Stimulated activated naive CD4-positive, alpha-beta T cell treated with Interleukin-2 at 50 U/mL for 16 hours (primary cell): Measurements from ENCODE around the gene OR6N1.

Source experiments
- DNase-seq: peaks from one replicate; lab custom pipeline; 2025; lab: John Stamatoyannopoulos, UW

Gene OR6N1

DNA sequence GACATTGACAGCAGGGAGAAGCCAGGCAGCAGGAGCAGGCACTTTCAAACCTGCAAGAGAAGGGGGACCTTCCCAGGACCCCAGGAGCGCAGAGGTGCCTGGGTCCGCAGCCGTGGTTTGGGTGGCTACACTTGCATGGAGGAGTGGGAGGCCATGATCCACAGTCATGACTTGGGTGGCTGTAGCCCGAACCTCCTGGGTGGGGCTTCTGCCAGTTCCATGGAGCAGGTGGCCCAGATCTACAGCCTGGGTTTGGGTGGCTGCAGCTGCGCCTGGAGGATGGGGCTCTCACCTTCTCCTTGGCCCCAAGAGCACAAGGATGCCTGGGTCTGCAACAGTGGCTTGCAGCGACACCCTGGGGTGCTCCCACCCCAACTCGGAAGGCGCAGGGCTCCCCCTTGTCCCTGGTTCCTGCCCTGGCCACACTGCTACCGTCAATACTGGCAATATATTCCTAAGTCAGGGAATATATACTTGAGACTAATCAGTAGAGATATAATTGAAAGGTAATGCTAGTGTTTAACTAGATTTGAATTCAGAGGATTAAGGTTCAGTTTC, 19.8 kb downstream of the OR6N1 start:
- no peak for DNase-seq

DNA sequence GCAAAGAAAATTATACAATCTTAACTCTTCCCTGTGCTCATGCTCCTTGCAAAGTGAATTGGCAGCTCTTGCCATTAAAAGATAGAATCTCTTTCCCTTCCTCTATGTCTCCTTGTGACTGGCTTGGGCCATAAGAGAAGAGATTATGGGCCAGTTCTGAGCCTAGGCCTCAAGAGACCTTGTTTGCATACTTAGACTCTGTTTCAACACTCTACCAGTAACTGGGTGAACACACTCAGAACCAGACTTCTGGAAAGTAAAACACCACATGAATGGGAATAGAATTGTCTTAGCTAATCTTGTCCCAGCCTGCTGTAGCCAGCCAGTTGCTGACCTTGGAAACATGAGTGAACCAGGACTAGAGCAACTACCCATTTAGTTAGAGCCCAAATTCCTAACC, 36.1 kb downstream of the OR6N1 start:
- no peak for DNase-seq

DNA sequence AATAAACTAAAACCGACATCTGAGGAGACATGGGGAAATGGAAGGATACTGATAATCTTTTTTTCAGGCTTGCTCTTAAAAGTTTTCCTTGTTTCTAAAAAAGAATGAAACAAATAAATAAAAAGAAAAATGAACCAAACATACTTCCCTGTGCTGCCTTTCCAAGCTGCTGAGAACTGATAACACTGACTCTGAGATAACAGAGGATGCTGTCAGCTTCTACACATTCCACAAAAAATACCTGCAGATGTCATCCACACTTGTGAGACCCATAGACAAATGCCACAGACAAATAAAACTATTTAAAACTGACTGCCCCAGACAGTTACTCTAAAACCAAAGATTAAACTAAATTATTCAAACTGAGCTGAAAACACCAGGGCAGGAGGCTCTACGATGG, 39.5 kb downstream of the OR6N1 start:
- DNase-seq: no peak

DNA sequence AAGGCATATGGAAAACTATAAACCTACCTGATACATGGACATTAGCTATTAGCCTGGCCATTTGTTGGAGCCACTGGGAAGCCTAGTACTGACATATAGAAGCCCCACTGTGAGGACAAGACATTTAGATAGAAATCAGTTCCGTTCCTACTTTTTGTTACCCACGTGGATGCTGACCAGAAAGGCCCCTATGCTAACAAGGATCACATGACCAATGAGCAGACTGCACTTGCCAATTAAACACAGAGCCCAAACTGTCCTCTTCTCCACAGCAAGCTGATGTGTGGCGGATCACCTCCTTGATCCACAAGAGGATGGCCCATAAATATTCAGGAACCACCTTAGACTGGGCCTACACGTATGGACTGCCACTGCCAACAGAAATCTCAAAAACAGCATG, 40.3 kb downstream of the OR6N1 start:
- no peak for DNase-seq

DNA sequence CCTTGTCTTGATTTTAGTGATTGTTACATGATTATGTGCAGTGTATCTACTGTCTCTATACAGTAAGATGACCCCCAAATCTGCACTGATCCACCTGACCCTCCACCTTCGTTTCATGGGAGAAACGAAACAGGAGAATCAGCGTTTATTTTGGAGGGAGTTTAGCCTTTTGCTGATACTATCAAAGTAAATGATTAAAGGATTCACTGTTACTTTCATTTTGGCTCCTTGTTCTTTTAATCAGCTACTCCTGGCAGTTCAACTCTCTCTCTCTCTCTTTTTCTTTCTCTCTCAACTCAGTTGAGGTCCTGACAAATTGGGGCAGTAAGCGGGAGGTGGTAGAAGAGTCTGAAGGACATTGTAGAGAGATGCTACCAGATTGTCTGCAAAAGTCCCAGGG, 41.5 kb downstream of the OR6N1 start:
- DNase-seq: no peak

DNA sequence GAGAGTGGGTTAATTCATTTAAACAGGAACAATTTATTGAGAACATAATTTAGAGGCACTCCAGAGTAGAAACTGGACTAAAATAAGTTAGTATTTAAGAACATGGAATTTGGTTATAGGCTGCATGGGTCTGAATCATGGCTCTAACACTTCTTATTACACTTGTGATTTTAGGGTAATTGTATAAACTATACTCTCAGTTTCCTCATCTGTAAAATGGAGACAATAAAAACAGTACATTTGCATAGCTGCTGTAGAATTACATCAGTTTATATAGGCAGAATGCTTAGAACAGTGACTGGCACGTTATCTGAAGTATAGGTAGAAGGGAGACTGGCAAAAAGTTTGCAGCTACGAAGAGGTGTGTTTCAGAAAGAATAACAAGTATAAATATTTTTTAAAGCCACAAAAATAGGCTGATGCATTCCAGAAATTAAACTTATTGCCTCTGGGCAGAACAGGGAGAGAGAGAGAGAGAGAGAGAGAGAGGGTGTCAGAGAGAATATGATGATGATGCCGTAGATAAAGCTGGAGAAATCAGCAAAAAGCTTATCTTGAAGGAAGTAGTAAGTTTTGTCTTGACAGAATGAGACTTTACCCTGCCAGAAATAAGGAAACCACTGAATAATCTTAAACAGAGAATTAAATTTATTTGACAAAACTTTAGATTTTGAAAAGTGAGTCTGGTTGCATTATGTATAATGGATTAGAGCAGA, 43.3 kb downstream of the OR6N1 start:
- no peak for DNase-seq

DNA sequence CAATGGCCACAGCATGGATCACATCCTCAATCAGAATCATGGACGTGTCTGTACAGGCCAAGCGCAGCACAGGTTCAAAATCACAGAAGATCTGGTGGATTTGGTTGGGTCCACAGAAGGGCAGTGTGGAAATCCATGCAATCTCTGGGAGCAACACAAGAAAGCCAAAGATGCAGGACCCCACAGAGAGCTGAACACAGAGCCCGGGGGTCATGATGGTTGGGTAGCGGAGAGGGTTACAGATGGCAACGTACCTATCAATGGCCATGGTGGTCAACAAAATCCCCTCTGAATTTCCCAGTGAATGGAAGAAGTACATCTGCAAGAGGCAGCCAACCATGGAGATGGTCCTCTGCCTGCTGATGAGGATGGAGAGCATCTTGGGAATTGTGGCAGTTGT, 47.6 kb downstream of the OR6N1 start:
- no peak for DNase-seq

DNA sequence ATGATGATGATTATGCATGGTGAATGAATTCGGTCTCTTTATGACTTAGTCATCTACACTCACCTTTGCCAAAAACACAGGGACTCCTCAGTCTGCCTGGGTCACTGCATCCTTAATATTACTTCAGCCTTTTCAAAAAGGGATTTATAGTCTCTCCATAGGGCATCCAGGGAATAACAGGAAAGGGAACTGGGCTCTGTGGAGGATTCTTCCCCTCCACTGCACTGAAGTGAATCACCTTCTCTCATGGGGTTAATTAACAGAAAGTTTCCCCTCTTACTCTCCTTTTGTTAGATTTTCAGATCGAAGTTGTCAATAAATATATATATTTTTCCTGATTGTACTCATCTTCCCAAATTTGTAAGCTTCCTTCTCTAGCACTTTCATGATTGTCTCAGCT, 51.4 kb downstream of the OR6N1 start, which contains the start of gene OR6K3:
TSS of gene OR6K3 (minus strand) at position 101 of the 400 bp plus-strand sequence. CDS start 2,605 bp downstream, outside the sequence.
- no peak for DNase-seq

DNA sequence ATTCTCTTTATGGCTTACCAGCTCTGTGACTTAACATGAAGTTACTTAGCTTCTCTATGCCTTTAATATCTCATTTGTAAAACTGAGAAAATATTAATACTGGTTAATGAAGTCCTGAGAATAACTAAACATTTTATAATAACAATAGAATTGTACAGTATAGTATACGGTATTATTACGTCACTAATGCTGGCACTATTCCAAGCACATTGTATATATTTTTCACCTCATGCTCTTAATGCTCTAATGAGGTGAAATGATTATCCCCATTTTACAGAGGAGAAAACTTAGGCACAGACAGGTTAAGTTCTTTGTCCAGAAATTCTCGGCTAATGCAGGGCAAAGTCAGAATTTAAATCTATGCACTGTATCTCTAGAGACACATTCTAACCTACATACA, 52.3 kb downstream of the OR6N1 start:
- DNase-seq: no peak

DNA sequence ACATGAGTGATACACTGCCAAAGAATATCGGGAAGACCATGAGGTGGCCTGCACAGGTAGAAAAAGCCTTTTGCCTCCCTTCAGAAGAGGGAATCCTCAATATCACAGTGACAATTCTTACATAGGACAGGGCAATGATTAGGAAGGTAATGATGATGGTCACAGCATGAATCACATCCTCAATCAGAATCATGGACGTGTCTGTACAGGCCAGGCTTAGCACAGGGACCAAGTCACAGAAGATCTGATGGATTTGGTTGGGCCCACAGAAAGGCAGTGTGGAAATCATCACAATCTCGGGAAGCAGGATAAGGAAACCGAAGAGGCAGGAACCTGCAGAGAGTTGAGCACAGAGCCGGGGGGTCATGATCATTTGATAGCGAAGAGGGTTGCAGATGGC, 54.7 kb downstream of the OR6N1 start:
- no peak for DNase-seq

DNA sequence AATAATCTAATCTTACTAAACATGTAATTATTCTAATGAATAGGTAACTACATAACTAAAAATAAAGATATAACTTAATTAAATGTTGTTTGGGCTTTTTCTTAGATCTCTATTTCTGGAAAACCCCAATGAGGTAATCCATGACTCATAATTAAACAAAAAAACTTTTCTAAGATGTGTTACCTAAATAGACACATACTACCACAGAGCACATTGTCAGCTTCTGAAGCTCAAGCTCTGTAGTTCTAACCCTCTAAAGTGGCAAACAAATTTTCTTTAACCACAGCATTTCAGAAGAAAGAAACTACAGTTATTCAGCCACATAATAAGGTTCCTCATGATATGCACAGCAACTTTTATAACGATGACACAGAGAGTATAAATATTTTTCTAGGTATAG, 55.7 kb downstream of the OR6N1 start:
- no peak for DNase-seq

DNA sequence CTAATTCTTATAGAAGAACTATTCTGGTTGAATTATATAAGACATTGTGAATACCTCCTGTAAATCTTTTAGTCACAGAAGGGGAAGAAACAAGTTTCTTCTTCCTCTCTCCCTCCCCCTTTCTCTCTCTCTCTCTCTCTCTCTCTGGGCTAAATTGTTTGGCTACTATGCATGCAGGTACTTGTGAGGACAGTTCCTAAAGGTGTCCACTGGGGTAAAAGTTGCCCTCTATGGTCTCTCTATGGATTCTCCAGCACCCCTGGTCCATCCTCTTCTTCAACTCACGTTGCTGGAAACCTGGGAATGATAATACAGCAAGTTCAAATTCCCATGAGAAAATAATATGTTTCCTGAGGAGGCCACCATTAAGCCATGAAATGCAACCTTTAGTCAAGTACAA, 57.2 kb downstream of the OR6N1 start:
- no peak for DNase-seq
